Measurements from ENCODE around the gene RNF223.
A peak's percentile ranks its signal among the peaks of the same experiment; 100 is the strongest.

RNF223 gene

GRCh38 chr1:1073743-1074587 is at the start of gene RNF223:
RNF223 (minus strand) TSS chr1:1074306; CDS start chr1:1072566, 1,740 bp downstream.
- TF ChIP-seq, protein P1, sequence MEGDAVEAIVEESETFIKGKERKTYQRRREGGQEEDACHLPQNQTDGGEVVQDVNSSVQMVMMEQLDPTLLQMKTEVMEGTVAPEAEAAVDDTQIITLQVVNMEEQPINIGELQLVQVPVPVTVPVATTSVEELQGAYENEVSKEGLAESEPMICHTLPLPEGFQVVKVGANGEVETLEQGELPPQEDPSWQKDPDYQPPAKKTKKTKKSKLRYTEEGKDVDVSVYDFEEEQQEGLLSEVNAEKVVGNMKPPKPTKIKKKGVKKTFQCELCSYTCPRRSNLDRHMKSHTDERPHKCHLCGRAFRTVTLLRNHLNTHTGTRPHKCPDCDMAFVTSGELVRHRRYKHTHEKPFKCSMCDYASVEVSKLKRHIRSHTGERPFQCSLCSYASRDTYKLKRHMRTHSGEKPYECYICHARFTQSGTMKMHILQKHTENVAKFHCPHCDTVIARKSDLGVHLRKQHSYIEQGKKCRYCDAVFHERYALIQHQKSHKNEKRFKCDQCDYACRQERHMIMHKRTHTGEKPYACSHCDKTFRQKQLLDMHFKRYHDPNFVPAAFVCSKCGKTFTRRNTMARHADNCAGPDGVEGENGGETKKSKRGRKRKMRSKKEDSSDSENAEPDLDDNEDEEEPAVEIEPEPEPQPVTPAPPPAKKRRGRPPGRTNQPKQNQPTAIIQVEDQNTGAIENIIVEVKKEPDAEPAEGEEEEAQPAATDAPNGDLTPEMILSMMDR (IDR thresholded peaks at IDR 0.05; ENCODE audit: low read depth, low read length, missing control alignments): no peak
- in situ Hi-C loops (cut with HindIII; ENCODE audit: low sequenced_read_pairs): no loop called here
- no peak for DNase-seq (ENCODE audit: low read depth)
- H3K4me3 ChIP-seq (ENCODE audit: low read depth, low read length): no peak within 1 kb of the TSS

DNA sequence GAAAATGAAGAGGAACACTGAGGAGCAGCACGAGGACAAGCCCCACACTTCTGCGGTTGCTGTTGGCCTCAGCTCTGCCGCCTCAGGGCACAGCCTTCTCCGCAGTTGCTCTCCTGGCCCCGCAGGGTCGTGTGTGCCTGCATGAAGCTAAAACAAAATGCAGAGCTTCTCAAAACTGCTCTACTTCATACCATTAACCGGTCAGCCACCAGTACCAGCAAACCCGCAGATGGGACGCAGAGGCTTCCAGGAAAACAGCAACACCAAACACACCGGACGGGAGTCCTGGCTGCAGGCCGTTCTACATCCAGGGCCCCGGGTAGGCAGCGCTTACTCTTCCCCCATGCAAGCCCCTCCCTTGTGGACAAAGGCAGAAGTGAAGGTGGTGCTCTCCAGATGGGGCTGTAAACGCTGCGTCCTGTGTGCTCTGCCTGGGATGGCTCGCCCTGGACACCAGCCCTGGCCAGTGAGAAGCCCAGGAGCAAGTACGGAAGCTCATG is 48.9 kb upstream of the RNF223 start:
- TF ChIP-seq, protein P1 (IDR thresholded peaks at IDR 0.05; ENCODE audit: low read depth, low read length, missing control alignments): no peak
- no peak overlapping the region for H3K4me3 ChIP-seq (ENCODE audit: low read depth, low read length)
- in situ Hi-C loops (cut with HindIII; ENCODE audit: low sequenced_read_pairs): no loop called here
- DNase-seq (ENCODE audit: low read depth): no peak

DNA sequence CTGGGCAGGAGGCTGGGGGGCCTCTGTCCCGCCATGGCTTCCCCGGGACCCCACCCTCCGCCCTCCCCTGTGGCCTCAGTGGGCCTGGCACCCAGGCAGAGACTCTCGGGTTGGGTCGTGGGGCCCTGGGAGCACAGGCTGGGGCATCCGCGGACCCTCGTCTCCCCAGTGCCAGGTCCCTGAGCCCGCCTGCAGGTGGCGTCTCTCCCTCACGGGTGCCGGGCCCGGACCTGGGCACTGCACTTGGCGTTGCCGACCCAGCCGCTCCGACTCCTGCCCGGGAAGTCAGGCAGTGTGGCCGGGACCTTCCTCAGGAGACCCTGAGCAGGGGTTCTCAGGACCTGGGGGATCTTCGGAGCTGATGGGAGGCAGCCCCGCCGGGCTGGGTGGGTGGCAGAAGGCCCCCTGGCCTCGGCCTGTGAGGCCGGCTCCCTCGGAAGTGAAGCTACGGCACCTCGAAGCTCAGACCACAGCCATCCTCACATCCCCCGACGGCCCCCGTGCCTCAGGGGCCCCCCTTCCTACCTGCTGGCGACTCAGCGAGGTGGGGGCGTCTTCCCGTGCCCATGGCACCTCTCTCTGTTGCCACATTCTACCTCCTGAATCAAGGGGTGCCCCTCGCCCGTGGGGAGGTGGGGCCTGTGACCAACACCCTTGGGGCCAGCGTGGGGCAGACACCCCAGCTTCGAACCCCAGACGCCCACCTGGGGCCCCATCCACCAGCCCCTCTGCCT is 48.1 kb upstream of the RNF223 start:
- H3K4me3 ChIP-seq (ENCODE audit: low read depth, low read length): no peak overlapping the region
- TF ChIP-seq, protein P1 (IDR thresholded peaks at IDR 0.05; ENCODE audit: low read depth, low read length, missing control alignments): peak; percentile 78
- in situ Hi-C loops (cut with HindIII; ENCODE audit: low sequenced_read_pairs): no loop called here
- DNase-seq (ENCODE audit: low read depth): peak; percentile 19

DNA sequence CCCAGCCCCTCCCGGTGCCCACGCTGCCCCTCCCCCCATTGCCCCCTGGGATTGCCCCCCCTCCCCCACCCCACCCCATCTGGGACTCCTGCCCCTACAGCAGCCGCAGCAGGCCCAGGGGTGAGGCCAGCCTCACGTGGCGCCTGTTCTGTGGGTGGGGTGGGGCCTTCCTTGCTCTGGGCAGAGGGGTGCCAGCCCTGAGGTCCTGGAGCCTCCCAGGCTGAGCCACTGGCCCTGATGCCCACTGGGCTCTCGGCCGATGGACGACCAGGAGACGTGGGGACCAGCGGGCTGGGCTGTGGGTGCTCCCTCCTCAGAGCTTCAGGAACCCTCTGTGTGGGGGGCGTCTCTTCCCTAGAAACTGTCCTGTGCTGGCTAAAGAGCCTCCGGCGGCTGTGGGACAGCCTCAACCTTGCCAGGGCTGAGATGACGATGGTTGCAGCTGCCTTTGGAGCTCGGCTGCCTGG is 47.5 kb upstream of the RNF223 start:
- no peak overlapping the region for H3K4me3 ChIP-seq (ENCODE audit: low read depth, low read length)
- in situ Hi-C loops (cut with HindIII; ENCODE audit: low sequenced_read_pairs): no loop called here
- TF ChIP-seq, protein P1 (IDR thresholded peaks at IDR 0.05; ENCODE audit: low read depth, low read length, missing control alignments): no peak
- no peak for DNase-seq (ENCODE audit: low read depth)

DNA sequence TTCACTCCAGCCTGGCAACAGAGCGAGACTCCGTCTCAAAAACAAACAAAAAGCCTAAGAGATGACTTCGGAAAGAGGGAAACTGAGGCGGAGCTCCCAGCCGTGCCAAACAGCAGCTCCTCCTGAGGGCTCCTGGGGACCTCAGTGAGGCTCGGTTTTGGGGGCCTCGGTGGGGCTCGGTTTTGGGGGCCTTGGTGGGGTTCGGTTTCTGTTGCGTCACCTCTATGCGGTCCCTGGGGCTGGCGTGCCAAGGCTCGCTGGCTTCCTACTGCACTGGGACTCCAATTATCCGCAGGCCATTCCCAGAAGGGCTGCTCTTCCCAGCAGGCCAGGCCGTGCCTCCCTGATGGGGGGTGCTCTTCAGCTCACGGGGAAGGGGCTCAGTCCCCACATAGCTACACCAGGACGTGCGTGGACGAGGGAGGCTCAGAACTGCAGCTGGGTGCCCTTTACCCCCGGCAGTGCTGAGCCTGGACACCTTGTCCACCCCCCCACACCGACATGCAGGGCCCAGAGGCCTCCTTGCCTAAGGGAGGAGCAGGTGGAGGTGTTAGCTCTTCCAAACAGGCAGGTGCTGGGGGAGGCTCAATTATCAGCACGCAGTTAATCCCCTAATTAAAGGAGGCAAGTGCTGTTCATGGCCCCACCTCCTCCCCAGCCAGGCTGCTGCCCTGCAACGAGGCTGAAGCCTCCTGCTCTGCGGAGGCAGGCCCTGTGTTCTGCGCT is 46.9 kb upstream of the RNF223 start:
- H3K4me3 ChIP-seq (ENCODE audit: low read depth, low read length): no peak overlapping the region
- no peak for DNase-seq (ENCODE audit: low read depth)
- TF ChIP-seq, protein P1 (IDR thresholded peaks at IDR 0.05; ENCODE audit: low read depth, low read length, missing control alignments): no peak
- in situ Hi-C loops (cut with HindIII; ENCODE audit: low sequenced_read_pairs): no loop called here

GRCh38 chr1:1120096-1120495 is 46.0 kb upstream of the RNF223 start:
- H3K4me3 ChIP-seq (ENCODE audit: low read depth, low read length): no peak overlapping the region
- no peak for DNase-seq (ENCODE audit: low read depth)
- in situ Hi-C loops (cut with HindIII; ENCODE audit: low sequenced_read_pairs): no loop called here
- TF ChIP-seq, protein P1 (IDR thresholded peaks at IDR 0.05; ENCODE audit: low read depth, low read length, missing control alignments): no peak

All from astrocyte of the cerebellum (primary cell).